SK-N-SH treated with all-trans-retinoic acid at 6 μM for 48 hours (cell line): ENCODE measurements around the gene RTN4RL2.
A peak's percentile ranks its signal among the peaks of the same experiment; 100 is the strongest.

Source experiments
- ATAC-seq: fragments of 200-7000 bp; cut with Tn5 transposase; 3 replicates; pipeline ENCODE4 v1.9.1; 2020; ENCODE audit warnings: mild to moderate bottlenecking, moderate library complexity
- ARNTL ChIP-seq: fragments of 450-650 bp; formaldehyde crosslinking; IDR thresholded peaks from 2 replicates; pipeline ENCODE4 v1.5.0; 2020; ENCODE audit warnings: low read depth, mild to moderate bottlenecking, moderate library complexity, borderline replicate concordance
- BACH2 ChIP-seq: fragments of 250-450 bp; sonication (Bioruptor Pico); IDR thresholded peaks from 2 replicates; pipeline ENCODE4 v1.9.0; 2021; ENCODE audit warnings: mild to moderate bottlenecking, borderline replicate concordance
- CREB5 ChIP-seq: fragments of 250-450 bp; sonication (Bioruptor Pico); IDR thresholded peaks from 2 replicates; pipeline ENCODE4 v1.5.1; 2020; ENCODE audit warnings: low read depth, mild to moderate bottlenecking, moderate library complexity
- CSDC2 ChIP-seq: fragments of 250-450 bp; sonication (Bioruptor Pico); IDR thresholded peaks from 2 replicates; pipeline ENCODE4 v1.5.0; 2020; ENCODE audit warnings: mild to moderate bottlenecking, moderate library complexity
- ESRRG ChIP-seq: fragments of 250-450 bp; sonication (Bioruptor Pico); IDR thresholded peaks from 2 replicates; pipeline ENCODE4 v1.6.1; 2021; ENCODE audit warnings: mild to moderate bottlenecking
- GLIS3 ChIP-seq: fragments of 250-450 bp; sonication (Bioruptor Pico); IDR thresholded peaks from 2 replicates; pipeline ENCODE4 v1.5.0; 2020; ENCODE audit warnings: mild to moderate bottlenecking, moderate library complexity
- PATZ1 ChIP-seq: fragments of 250-450 bp; sonication (Bioruptor Pico); IDR thresholded peaks from 2 replicates; pipeline ENCODE4 v1.8.0; 2020; ENCODE audit warnings: mild to moderate bottlenecking, moderate library complexity, borderline replicate concordance
- POU6F1 ChIP-seq: fragments of 250-450 bp; sonication (Bioruptor Pico); IDR thresholded peaks from 2 replicates; pipeline ENCODE4 v1.8.0; 2021; ENCODE audit warnings: low read depth, mild to moderate bottlenecking, moderate library complexity, borderline replicate concordance
- RARB ChIP-seq: fragments of 250-450 bp; sonication (Bioruptor Pico); IDR thresholded peaks from 2 replicates; pipeline ENCODE4 v1.8.0; 2021; ENCODE audit warnings: mild to moderate bottlenecking, moderate library complexity
- SNAI2 ChIP-seq: fragments of 250-450 bp; sonication (Bioruptor Pico); IDR thresholded peaks from 2 replicates; pipeline ENCODE4 v1.5.0; 2020; ENCODE audit warnings: mild to moderate bottlenecking, moderate library complexity
- TCF4 ChIP-seq: fragments of 250-450 bp; sonication (Bioruptor Pico); IDR thresholded peaks from 2 replicates; pipeline ENCODE4 v1.8.0; 2021; ENCODE audit warnings: mild to moderate bottlenecking, moderate library complexity, borderline replicate concordance
- ZC3H10 ChIP-seq: fragments of 250-450 bp; sonication (Bioruptor Pico); IDR thresholded peaks from 2 replicates; pipeline ENCODE4 v1.5.1; 2021; ENCODE audit warnings: mild to moderate bottlenecking, moderate library complexity
- ZFP30 ChIP-seq: fragments of 450-650 bp; formaldehyde crosslinking; IDR thresholded peaks from 2 replicates; pipeline ENCODE4 v1.5.0; 2022; ENCODE audit warnings: mild to moderate bottlenecking, moderate library complexity
- ZNF70 ChIP-seq: fragments of 450-650 bp; formaldehyde crosslinking; IDR thresholded peaks from 2 replicates; pipeline ENCODE4 v1.5.0; 2020; ENCODE audit warnings: mild to moderate bottlenecking, moderate library complexity
- ZNF8 ChIP-seq: fragments of 450-650 bp; formaldehyde crosslinking; IDR thresholded peaks from 2 replicates; pipeline ENCODE4 v1.5.0; 2020; ENCODE audit warnings: mild to moderate bottlenecking, moderate library complexity

The RTN4RL2 gene

GRCh38 chr11:57460022-57460757, at the start of gene RTN4RL2:
TSS of gene RTN4RL2 (plus strand) at chr11:57460528. CDS start at chr11:57460866, 338 bp downstream.
- no peak for TF ChIP-seq ZNF8 (CRISPR knock-in tag)
- TF ChIP-seq ESRRG (CRISPR knock-in tag): no peak
- no peak for TF ChIP-seq RARB (CRISPR knock-in tag)
- TF ChIP-seq ZFP30 (CRISPR knock-in tag): no peak
- no peak for TF ChIP-seq BACH2 (CRISPR knock-in tag)
- no peak for TF ChIP-seq POU6F1 (CRISPR knock-in tag)
- TF ChIP-seq SNAI2 (CRISPR knock-in tag): no peak
- TF ChIP-seq ZNF70: no peak
- no peak for TF ChIP-seq ZC3H10 (CRISPR knock-in tag)
- no peak for TF ChIP-seq TCF4 (CRISPR knock-in tag)
- ATAC-seq: peak; percentile 9

- ATAC-seq: no peak
- no peak for TF ChIP-seq POU6F1 (CRISPR knock-in tag)
- no peak for TF ChIP-seq CSDC2 (CRISPR knock-in tag)
- no peak for TF ChIP-seq ESRRG (CRISPR knock-in tag)
- no peak for TF ChIP-seq GLIS3
- no peak for TF ChIP-seq CREB5 (CRISPR knock-in tag)
- TF ChIP-seq ZC3H10 (CRISPR knock-in tag): no peak
- no peak for TF ChIP-seq BACH2 (CRISPR knock-in tag)
These were observed 46.6 kb upstream of the RTN4RL2 start for GRCh38 chr11:57413681-57414080.

- TF ChIP-seq CREB5 (CRISPR knock-in tag): no peak
- no peak for TF ChIP-seq ZNF70
- TF ChIP-seq POU6F1 (CRISPR knock-in tag): no peak
- no peak for TF ChIP-seq PATZ1
- no peak for ATAC-seq
These were observed 45.6 kb upstream of the RTN4RL2 start for GRCh38 chr11:57414612-57415212.

- TF ChIP-seq PATZ1 (no peak), ARNTL (CRISPR knock-in tag) (no peak)
- ATAC-seq: no peak
These were observed 43.9 kb upstream of the RTN4RL2 start for GRCh38 chr11:57416436-57416835.
